ENCODE measurements around the gene CBFA2T3. TPM values are rescaled to one million over a fixed set of nuclear protein-coding genes. Genes with fewer than 3 reads are reported as not detected.

Gene CBFA2T3
- polyA plus RNA-seq, 3 donors: 5.3 to 32.2 (median 6.2) TPM

DNA sequence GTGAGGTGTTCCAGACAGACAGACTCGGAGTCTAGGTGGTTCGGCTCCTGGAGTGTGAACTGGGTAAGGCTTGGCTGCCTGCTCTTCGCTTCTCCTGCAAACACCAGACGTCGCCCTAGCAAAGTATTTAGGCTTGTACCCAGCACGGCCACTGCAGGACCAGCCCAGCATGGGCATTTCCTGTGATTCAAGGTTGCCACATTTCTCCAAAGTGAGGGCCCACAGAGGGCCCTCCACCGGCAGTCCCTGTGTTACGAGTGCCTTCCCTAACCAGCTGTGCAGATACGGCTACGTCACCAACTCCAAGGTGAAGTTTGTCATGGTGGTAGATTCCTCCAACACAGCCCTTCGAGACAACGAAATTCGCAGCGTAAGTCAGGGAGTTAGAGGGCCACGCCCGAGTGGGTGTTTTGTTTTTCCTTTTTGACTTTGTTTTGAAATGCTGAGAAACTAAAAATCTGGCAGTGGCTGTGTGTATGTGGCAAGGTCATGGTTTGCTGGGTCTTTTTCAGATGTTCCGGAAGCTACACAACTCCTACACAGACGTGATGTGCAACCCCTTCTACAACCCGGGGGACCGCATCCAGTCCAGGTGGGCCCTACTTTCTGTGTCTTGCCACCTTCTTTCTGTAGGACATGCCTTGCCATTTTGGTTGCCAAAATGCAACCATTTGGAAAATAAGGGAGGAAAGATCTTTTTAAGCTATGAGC lies 117.5 kb downstream of the CBFA2T3 start:
- H4K20me1 ChIP-seq (ENCODE audit: insufficient read depth, low read length): peaks cover 32% of the 10 kb centered on the region
- H2AFZ ChIP-seq (ENCODE audit: insufficient read depth, low read depth, low read length, poor library complexity, severe bottlenecking): no peak overlapping the region
- TF ChIP-seq, protein P1, sequence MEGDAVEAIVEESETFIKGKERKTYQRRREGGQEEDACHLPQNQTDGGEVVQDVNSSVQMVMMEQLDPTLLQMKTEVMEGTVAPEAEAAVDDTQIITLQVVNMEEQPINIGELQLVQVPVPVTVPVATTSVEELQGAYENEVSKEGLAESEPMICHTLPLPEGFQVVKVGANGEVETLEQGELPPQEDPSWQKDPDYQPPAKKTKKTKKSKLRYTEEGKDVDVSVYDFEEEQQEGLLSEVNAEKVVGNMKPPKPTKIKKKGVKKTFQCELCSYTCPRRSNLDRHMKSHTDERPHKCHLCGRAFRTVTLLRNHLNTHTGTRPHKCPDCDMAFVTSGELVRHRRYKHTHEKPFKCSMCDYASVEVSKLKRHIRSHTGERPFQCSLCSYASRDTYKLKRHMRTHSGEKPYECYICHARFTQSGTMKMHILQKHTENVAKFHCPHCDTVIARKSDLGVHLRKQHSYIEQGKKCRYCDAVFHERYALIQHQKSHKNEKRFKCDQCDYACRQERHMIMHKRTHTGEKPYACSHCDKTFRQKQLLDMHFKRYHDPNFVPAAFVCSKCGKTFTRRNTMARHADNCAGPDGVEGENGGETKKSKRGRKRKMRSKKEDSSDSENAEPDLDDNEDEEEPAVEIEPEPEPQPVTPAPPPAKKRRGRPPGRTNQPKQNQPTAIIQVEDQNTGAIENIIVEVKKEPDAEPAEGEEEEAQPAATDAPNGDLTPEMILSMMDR (IDR thresholded peaks at IDR 0.05): no peak
- H3K27me3 ChIP-seq (ENCODE audit: control insufficient read depth in 2 of 2, insufficient read depth in 2 of 2, low read length in 2 of 2): no peaks in the 10 kb centered on the region
- H3K9me3 ChIP-seq (replicated peaks in 1 of 2; ENCODE audit: control insufficient read depth in 1 of 2, insufficient read depth in 1 of 2, low read length in 2 of 2): no peaks in the 10 kb centered on the region
- H3K79me2 ChIP-seq (ENCODE audit: insufficient read depth, low read length): peaks cover 24% of the 10 kb centered on the region
- H3K27me3 Mint-ChIP-seq (ENCODE audit: low read depth in 3 of 3): peaks cover 0 to 2% (median 0%) of the 10 kb centered on the region in 3 donors
- H3K27ac ChIP-seq (ENCODE audit: low read depth in 1 of 2, low read length in 2 of 2): no peak overlapping the region
- WGBS (ENCODE audit: insufficient coverage): 92% methylated on average over 8 of the region's 20 CpGs
- peaks cover 27 to 32% of the 10 kb centered on the region in 2 donors for H3K4me1 ChIP-seq (ENCODE audit: control insufficient read depth in 1 of 2, insufficient read depth in 2 of 2, low read length in 2 of 2)
- intact Hi-C loops (cut with micrococcal nuclease): loop anchor here (2.0 to 10.0 kb wide), 7 partner anchors 43 to 645 kb away; partner anchors contain the start of genes CDH15 (in 1 of the 2), SPG7 (in 1 of the 2) and ZNF778 (in 1 of the 2)
- H3K9me3 Mint-ChIP-seq: peaks cover 0 to 2% (median 0%) of the 10 kb centered on the region in 7 donors
- no peak for DNase-seq
- H3K9ac ChIP-seq (ENCODE audit: insufficient read depth, low read length, poor library complexity, severe bottlenecking): no peak overlapping the region
- peaks cover 40 to 49% of the 10 kb centered on the region in 2 donors for H3K36me3 Mint-ChIP-seq
- H3K4me3 ChIP-seq (replicated peaks in 1 of 3; ENCODE audit: low read depth in 2 of 3, low read length in 3 of 3): no peak overlapping the region
- H3K36me3 ChIP-seq (replicated peaks in 1 of 2; ENCODE audit: control insufficient read depth in 1 of 2, insufficient read depth in 2 of 2, low read length in 2 of 2): peaks cover 37 to 44% of the 10 kb centered on the region in 2 donors
- H3K27ac Mint-ChIP-seq: no peak overlapping the region
- peaks cover 34% of the 10 kb centered on the region for H3K4me1 Mint-ChIP-seq
- H3K4me2 ChIP-seq (replicated peaks; ENCODE audit: extremely low read depth, low read length, poor library complexity, severe bottlenecking): no peak overlapping the region
- H3K4me3 Mint-ChIP-seq: no peak overlapping the region

DNA sequence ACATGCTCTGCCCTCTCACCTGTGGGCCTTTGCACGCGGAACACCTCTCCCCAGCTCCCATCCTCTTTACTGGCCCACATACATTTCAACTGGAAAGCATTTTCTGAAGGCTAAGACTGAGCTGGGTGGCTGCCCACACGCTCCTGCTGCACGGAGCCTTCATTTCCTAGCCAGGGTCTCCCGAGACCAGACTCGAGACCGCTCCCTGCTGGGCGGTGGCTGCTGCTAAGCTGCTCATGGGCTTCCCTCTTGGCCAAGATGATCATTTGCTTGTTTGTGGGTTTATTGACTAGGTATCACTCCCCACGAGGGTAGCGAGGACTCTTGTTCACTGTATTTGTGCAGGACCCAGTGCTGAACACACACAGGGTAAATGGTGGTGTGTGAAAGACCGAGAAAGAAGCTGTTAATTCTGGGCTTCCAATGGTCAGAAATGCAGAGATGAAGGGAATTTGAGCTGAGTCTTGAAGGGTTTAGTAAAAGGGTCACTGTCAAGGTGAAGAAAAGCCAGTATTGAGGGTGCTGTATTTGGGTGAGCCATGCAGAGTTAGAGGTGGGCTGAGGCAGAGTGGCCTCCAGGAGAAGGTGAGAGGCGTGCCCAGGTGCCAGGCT lies 119.2 kb downstream of the CBFA2T3 start:
- peak overlapping the region; percentile 100 for H3K4me2 ChIP-seq (replicated peaks; ENCODE audit: extremely low read depth, low read length, poor library complexity, severe bottlenecking)
- peaks cover 37 to 45% of the 10 kb centered on the region in 2 donors for H3K36me3 Mint-ChIP-seq
- peaks cover 51% of the 10 kb centered on the region for H3K4me1 Mint-ChIP-seq
- H2AFZ ChIP-seq (ENCODE audit: insufficient read depth, low read depth, low read length, poor library complexity, severe bottlenecking): peak overlapping the region; percentile 99
- H3K27ac ChIP-seq (ENCODE audit: low read depth in 1 of 2, low read length in 2 of 2): peak overlapping the region in 1 of 2 donors; percentile 83
- peak overlapping the region; percentile 73 to 99 (median 95) for H3K4me3 ChIP-seq (replicated peaks in 1 of 3; ENCODE audit: low read depth in 2 of 3, low read length in 3 of 3)
- peaks cover 49% of the 10 kb centered on the region for H4K20me1 ChIP-seq (ENCODE audit: insufficient read depth, low read length)
- WGBS (ENCODE audit: insufficient coverage): 17% methylated on average over 10 of the region's 12 CpGs
- peak; percentile 63 to 70 (median 70) for DNase-seq
- peaks cover 0 to 2% (median 0%) of the 10 kb centered on the region in 7 donors for H3K9me3 Mint-ChIP-seq
- H3K9me3 ChIP-seq (replicated peaks in 1 of 2; ENCODE audit: control insufficient read depth in 1 of 2, insufficient read depth in 1 of 2, low read length in 2 of 2): no peaks in the 10 kb centered on the region
- H3K27me3 Mint-ChIP-seq (ENCODE audit: low read depth in 3 of 3): peaks cover 0 to 2% (median 0%) of the 10 kb centered on the region in 3 donors
- H3K79me2 ChIP-seq (ENCODE audit: insufficient read depth, low read length): peaks cover 39% of the 10 kb centered on the region
- H3K27ac Mint-ChIP-seq: peak overlapping the region; percentile 66 to 90 (median 87)
- H3K36me3 ChIP-seq (replicated peaks in 1 of 2; ENCODE audit: control insufficient read depth in 1 of 2, insufficient read depth in 2 of 2, low read length in 2 of 2): peaks cover 37 to 44% of the 10 kb centered on the region in 2 donors
- intact Hi-C loops (cut with micrococcal nuclease): loop anchor here (2.0 to 10.0 kb wide), 8 partner anchors 41 to 647 kb away; partner anchors contain the start of genes CDH15 (in 1 of the 2), SPG7 (in 1 of the 2) and ZNF778 (in 1 of the 2)
- peaks cover 44 to 50% of the 10 kb centered on the region in 2 donors for H3K4me1 ChIP-seq (ENCODE audit: control insufficient read depth in 1 of 2, insufficient read depth in 2 of 2, low read length in 2 of 2)
- peak overlapping the region; percentile 86 for H3K9ac ChIP-seq (ENCODE audit: insufficient read depth, low read length, poor library complexity, severe bottlenecking)
- peak overlapping the region; percentile 95 to 98 for H3K4me3 Mint-ChIP-seq
- H3K27me3 ChIP-seq (ENCODE audit: control insufficient read depth in 2 of 2, insufficient read depth in 2 of 2, low read length in 2 of 2): no peaks in the 10 kb centered on the region
- TF ChIP-seq, protein P1 (IDR thresholded peaks at IDR 0.05): peak; percentile 80

Data from CD14-positive monocyte (primary cell).